AG04450 (cell line): Measurements from ENCODE around the gene UROC1. TPM values are rescaled to one million over a fixed set of nuclear protein-coding genes. Genes with fewer than 3 reads are reported as not detected.

Experiments used
- CTCF ChIA-PET: fragments of 300-600, 350-600 bp; formaldehyde crosslinking; extraction: SDS; loops from one replicate; lab custom pipeline; 2022; ENCODE audit warnings: antibody characterized with exemption, inconsistent platforms; lab: Charles Lee
- POLR2A ChIA-PET: fragments of 350-600 bp; formaldehyde crosslinking; extraction: SDS; loops from one replicate; lab custom pipeline; 2021; ENCODE audit warnings: antibody characterized with exemption, inconsistent platforms; lab: Yijun Ruan, JAX
- DNase-seq: peaks from one replicate; pipeline ENCODE4 v3.0.0-alpha.2; 2011; ENCODE audit warnings: low read depth, low spot score
- H3K27ac ChIP-seq: one replicate; pipeline ENCODE4 v1.5.1; 2012; ENCODE audit warnings: low read depth, low read length, control low read depth
- H3K27me3 ChIP-seq: one replicate; pipeline ENCODE4 v1.6.0; 2012; ENCODE audit warnings: low read length; ENCODE audit not compliant: control insufficient read depth, insufficient read depth
- H3K4me3 ChIP-seq: 2 replicates; pipeline ENCODE4 v1.5.1; 2011; ENCODE audit warnings: mild to moderate bottlenecking, low read depth, low read length, control low read depth
- H3K9me3 ChIP-seq: 2 replicates; pipeline ENCODE4 v1.5.1; 2012; ENCODE audit warnings: low read length; ENCODE audit not compliant: control insufficient read depth, insufficient read depth
- polyA plus RNA-seq: library from polyadenylated mRNA; depleted of rRNA; stranded (reverse); fragments of >200 nt; gene quantifications from 2 replicates; pipeline ENCODE4 v1.2.3, GENCODE V29; 2011
- TF ChIP-seq, protein P1 (sequence below): IDR thresholded peaks from 2 replicates; pipeline ENCODE4 v1.5.1; 2011; ENCODE audit warnings: low read depth, low read length, control low read depth, inconsistent platforms

UROC1 gene
- polyA plus RNA-seq, 1 experiment, result not detected

DNA sequence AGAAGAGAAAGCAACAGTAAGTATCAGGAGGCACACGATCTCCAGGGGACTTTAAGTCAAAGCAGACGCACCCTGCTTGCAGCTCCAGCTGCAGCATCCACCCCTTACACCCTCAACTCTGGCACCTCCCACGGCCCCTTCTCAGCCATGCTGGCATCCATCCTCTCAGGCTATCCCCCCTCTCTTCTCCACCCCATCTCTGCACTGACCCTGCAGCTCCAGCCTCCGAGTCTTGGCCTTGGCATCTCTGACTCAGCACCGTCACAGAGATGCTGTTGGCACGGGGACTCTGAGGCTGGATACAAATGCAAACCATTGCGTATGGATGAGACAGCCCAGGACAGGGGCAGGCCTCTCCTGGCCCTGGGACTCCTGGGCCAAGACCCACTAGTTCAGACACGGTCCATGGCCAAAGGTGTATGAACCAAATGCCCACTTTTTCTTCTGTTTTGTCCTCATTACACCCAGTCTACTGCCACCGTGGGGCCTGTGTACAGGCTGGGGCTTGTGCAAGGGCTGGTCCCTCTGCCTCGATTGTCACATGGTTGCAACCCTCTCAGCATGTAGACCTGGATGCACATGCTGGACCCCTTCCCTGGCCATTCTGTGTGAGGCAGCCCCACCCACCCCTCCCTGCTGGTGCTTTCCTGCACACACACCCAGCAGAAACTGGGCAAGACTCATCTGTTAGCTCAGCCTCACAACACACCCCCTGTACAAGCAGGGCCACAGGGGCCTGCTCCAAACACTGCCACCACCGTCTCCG lies 23.2 kb downstream of the UROC1 start:
- TF ChIP-seq, protein P1, sequence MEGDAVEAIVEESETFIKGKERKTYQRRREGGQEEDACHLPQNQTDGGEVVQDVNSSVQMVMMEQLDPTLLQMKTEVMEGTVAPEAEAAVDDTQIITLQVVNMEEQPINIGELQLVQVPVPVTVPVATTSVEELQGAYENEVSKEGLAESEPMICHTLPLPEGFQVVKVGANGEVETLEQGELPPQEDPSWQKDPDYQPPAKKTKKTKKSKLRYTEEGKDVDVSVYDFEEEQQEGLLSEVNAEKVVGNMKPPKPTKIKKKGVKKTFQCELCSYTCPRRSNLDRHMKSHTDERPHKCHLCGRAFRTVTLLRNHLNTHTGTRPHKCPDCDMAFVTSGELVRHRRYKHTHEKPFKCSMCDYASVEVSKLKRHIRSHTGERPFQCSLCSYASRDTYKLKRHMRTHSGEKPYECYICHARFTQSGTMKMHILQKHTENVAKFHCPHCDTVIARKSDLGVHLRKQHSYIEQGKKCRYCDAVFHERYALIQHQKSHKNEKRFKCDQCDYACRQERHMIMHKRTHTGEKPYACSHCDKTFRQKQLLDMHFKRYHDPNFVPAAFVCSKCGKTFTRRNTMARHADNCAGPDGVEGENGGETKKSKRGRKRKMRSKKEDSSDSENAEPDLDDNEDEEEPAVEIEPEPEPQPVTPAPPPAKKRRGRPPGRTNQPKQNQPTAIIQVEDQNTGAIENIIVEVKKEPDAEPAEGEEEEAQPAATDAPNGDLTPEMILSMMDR, result no peak
- POLR2A ChIA-PET, result no interaction called here
- H3K9me3 ChIP-seq, result no peaks in the 10 kb centered on the region; the same call in 1 of the 2 replicates
- H3K27ac ChIP-seq, result no peak overlapping the region
- no peak overlapping the region for H3K4me3 ChIP-seq
- CTCF ChIA-PET, result interaction anchor here (1.9 kb wide), 1 partner anchor 28 kb away, joined by 6 read pairs; no protein-coding TSS in a partner anchor
- no peak for DNase-seq
- H3K27me3 ChIP-seq, result peaks cover 21% of the 10 kb centered on the region

DNA sequence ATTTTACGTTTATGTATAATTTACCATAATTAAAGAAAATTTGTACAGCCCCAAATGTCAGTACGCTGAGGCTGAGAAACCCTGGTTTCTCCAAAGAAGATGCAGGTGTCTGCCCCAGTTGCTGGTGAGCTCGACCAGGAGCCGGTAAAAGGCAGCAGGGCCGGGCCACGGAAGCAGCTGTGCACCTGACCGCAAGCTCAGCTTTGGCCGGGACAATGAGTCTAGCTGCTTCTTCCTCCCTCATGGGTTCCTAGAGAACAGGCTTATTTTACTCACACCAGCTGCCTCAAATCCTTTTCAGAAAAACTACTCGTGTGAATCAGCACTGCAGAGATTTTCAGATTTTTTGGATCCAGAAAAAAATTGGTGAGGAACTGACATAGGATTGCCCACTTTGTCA lies 23.8 kb downstream of the UROC1 start:
- CTCF ChIA-PET, result interaction anchor here (1.9 kb wide), 1 partner anchor 29 kb away, joined by 6 read pairs; no protein-coding TSS in a partner anchor
- no peak overlapping the region for H3K4me3 ChIP-seq
- no peak overlapping the region for H3K27ac ChIP-seq
- no peak for DNase-seq
- POLR2A ChIA-PET, result no interaction called here
- no peaks in the 10 kb centered on the region; the same call in 1 of the 2 replicates for H3K9me3 ChIP-seq
- peaks cover 21% of the 10 kb centered on the region for H3K27me3 ChIP-seq
- TF ChIP-seq, protein P1, result no peak

DNA sequence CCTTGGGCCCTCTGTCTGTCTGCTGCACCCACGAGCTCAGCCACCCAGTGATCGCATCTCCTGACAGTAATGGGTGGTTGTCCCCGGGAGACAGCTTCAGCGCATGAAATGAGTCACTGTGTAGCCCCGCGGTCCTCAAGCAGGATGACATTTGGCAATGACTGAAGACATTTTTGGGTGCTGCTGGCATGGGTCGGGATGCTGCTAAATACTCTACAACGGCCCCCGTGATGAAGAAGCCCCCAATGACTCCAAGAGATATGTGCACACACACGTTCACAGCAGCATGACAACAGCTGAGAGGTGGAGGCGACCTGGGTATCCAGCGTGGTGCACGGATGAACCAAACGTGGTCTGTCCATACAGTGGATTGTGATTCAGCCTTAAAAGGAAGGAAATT lies 24.5 kb downstream of the UROC1 start:
- H3K27ac ChIP-seq, result no peak overlapping the region
- ChIA-PET POLR2A (no interaction called here), CTCF (interaction anchor here (1.9 kb wide), 1 partner anchor 29 kb away, joined by 6 read pairs; no protein-coding TSS in a partner anchor)
- no peak for DNase-seq
- TF ChIP-seq, protein P1, result no peak
- H3K4me3 ChIP-seq, result no peak overlapping the region
- peaks cover 25% of the 10 kb centered on the region for H3K27me3 ChIP-seq
- no peaks in the 10 kb centered on the region; the same call in 1 of the 2 replicates for H3K9me3 ChIP-seq

DNA sequence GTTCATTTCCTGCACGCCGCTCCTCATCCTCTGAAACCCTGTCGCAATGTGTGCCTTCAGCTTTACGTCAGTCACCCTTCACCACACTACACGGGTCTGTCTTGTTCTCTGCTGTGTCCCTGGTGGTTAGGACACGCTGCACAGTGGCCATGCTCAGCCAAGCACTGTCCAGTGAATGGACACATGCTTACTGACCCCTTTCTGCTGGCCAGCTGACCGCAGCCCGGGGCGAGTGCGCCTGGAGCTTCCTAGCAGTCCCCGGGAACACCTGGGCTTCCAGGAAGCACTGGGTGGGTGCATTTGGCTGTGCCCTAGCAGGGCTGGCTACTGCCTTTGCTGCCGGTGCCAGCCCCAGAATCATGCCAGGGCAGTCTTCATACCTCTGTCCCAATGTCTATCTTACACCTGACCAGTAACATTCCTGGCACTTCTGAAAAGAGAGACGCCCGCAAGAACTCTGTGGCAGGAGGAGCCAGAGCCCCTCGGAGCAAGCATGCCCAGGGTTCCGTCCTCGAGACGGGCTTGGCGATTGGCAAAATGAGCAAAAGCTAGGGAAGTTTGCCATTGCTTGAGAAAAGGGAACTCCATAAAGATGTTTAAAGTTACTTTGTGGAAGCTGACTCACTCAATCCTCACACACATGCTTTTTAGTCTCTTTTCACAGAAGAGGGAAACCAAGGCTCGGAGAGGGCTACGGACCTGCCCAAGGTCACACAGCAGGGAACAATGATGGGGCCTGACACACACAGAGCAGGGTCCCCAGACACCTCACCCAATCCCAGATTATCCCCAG lies 26.2 kb downstream of the UROC1 start:
- H3K27ac ChIP-seq, result no peak overlapping the region
- H3K4me3 ChIP-seq, result no peak overlapping the region
- CTCF ChIA-PET, result no interaction called here
- DNase-seq, result no peak
- peaks cover 16% of the 10 kb centered on the region for H3K27me3 ChIP-seq
- POLR2A ChIA-PET, result no interaction called here
- H3K9me3 ChIP-seq, result no peaks in the 10 kb centered on the region
- TF ChIP-seq, protein P1, result no peak
